ENCODE measurements around the gene RPL27. TPM values are rescaled to one million over a fixed set of nuclear protein-coding genes. Genes with fewer than 3 reads are reported as not detected.

The RPL27 gene
- total and polyA plus RNA-seq, 2 of the 4 experiments (the other 2 are of a cell fraction), result 1,595 to 2,806 TPM

GRCh38 chr17:43043307-43043706 lies 45.1 kb downstream of the RPL27 start:
- Histone ChIP-seq H3K27ac (ENCODE audit: insufficient read depth, low read length) (no peak overlapping the region), H4K91ac (ENCODE audit: insufficient read depth, low read depth, low read length) (no peak overlapping the region), H3K27me3 (ENCODE audit: control insufficient read depth, insufficient read depth, low read length) (no peaks in the 10 kb centered on the region), H4K5ac (ENCODE audit: low read depth, low read length) (no peak overlapping the region), H3K79me1 (ENCODE audit: low read depth in 1 of 2, low read length in 2 of 2) (no peaks in the 10 kb centered on the region), H2AFZ (replicated peaks; ENCODE audit: low read length, poor library complexity) (no peak overlapping the region), H3K14ac (replicated peaks; ENCODE audit: low read depth, low read length) (no peak overlapping the region), H3K18ac (ENCODE audit: low read depth, low read length) (no peak overlapping the region), H3K56ac (ENCODE audit: extremely low read depth, insufficient read depth, low read length) (no peak overlapping the region), H3K4ac (ENCODE audit: low read depth, low read length) (no peak overlapping the region), H2AK9ac (replicated peaks; ENCODE audit: low read depth, low read length, poor library complexity) (no peak overlapping the region), H3K4me1 (ENCODE audit: control insufficient read depth, insufficient read depth, low read length) (peaks cover 6% of the 10 kb centered on the region), H3K9ac (ENCODE audit: low read depth, low read length) (no peak overlapping the region), H4K8ac (ENCODE audit: low read depth in 2 of 2, low read length in 2 of 2) (no peak overlapping the region), H2BK15ac (ENCODE audit: low read depth, low read length) (no peak overlapping the region), H3K4me3 (ENCODE audit: insufficient read depth, low read depth, low read length) (no peak overlapping the region), H3K9me1 (ENCODE audit: insufficient read depth, low read length) (0 out of 2 replicates have a peak, but pooled peaks cover 3% of the 10 kb centered on the region), H3K36me3 (ENCODE audit: control insufficient read depth, insufficient read depth, low read length) (no peaks in the 10 kb centered on the region; the same call in 1 of the 2 replicates), H2AK5ac (ENCODE audit: low read depth, low read length) (no peak overlapping the region), H2BK20ac (ENCODE audit: low read depth, low read length) (no peak overlapping the region), H2BK5ac (ENCODE audit: low read depth, low read length, poor library complexity, severe bottlenecking) (no peak overlapping the region), H4K20me1 (ENCODE audit: insufficient read depth, low read length) (no peaks in the 10 kb centered on the region), H3K23ac (ENCODE audit: low read depth, low read length) (no peak overlapping the region), H2BK120ac (ENCODE audit: low read depth, low read length) (no peak overlapping the region), H3K4me2 (ENCODE audit: low read depth, low read length) (no peak overlapping the region), H3K9me3 (ENCODE audit: control insufficient read depth, insufficient read depth, low read length) (no peaks in the 10 kb centered on the region)
- BruUV-seq (replicated peaks), result no TSS peak
- no peak for TF ChIP-seq CEBPB (IDR thresholded peaks at IDR 0.05; ENCODE audit: low read depth, low read length)
- TF ChIP-seq MAFK (IDR thresholded peaks at IDR 0.05; ENCODE audit: low read depth, low read length), result no peak
- intact Hi-C loops (cut with micrococcal nuclease), result no loop called here
- ChIA-PET POLR2A (ENCODE audit: unreplicated experiment) (no interaction called here), CTCF (no interaction called here)
- DNase-seq (peak; percentile 49), ATAC-seq (ENCODE audit: low read depth) (peak; percentile 85)
- dilution Hi-C loops (cut with HindIII; ENCODE audit: low sequenced_read_pairs, unreplicated experiment), result no loop called here
- in situ Hi-C loops (cut with MboI; ENCODE audit: low sequenced_read_pairs), result no loop called here

Measured in IMR-90 (cell line).